Neural progenitor cell (in vitro differentiated cells): ENCODE measurements around the gene NLRP11. TPM values are rescaled to one million over a fixed set of nuclear protein-coding genes. Genes with fewer than 3 reads are reported as not detected.

Source experiments
- DNase-seq: peaks from one replicate; pipeline ENCODE4 v3.0.0-alpha.2; 2016; ENCODE audit warnings: low spot score
- H2AFZ ChIP-seq: fragments of 200-600 bp; sonication (generic); replicated peaks from 2 replicates; pipeline ENCODE4 v1.6.1; 2016; ENCODE audit warnings: antibody characterized with exemption
- H3F3A ChIP-seq: fragments of 200-600 bp; sonication (generic); 2 replicates; pipeline ENCODE4 v1.6.1; 2016; ENCODE audit warnings: antibody characterized with exemption, low read depth
- H3K27ac ChIP-seq: fragments of 200-600 bp; sonication (generic); 2 replicates; pipeline ENCODE4 v1.5.1; 2016; ENCODE audit warnings: mild to moderate bottlenecking
- H3K27me3 ChIP-seq: fragments of 200-600 bp; sonication (generic); 2 replicates; pipeline ENCODE4 v1.6.1; 2016; ENCODE audit warnings: mild to moderate bottlenecking, moderate library complexity
- H3K36me3 ChIP-seq: fragments of 200-600 bp; sonication (generic); 2 replicates; pipeline ENCODE4 v1.5.1; 2016
- H3K4me1 ChIP-seq: fragments of 200-600 bp; sonication (generic); 2 replicates; pipeline ENCODE4 v1.6.1; 2016; ENCODE audit warnings: mixed run types
- H3K4me2 ChIP-seq: fragments of 200-600 bp; sonication (generic); 2 replicates; pipeline ENCODE4 v1.6.1; 2016
- H3K4me3 ChIP-seq: fragments of 200-600 bp; sonication (generic); 2 replicates; pipeline ENCODE4 v1.5.1; 2016
- H3K79me2 ChIP-seq: fragments of 200-600 bp; sonication (generic); 2 replicates; pipeline ENCODE4 v1.6.1; 2016; ENCODE audit warnings: low read depth
- H3K9ac ChIP-seq: fragments of 200-600 bp; sonication (generic); 2 replicates; pipeline ENCODE4 v1.6.1; 2016
- H3K9me3 ChIP-seq: fragments of 200-600 bp; sonication (generic); 2 replicates; pipeline ENCODE4 v1.5.1; 2016; ENCODE audit warnings: low read depth
- H4K20me1 ChIP-seq: fragments of 200-600 bp; sonication (generic); 2 replicates; pipeline ENCODE4 v1.6.1; 2016; ENCODE audit warnings: low read depth
- H3K27ac Mint-ChIP-seq: 3 replicates; pipeline ENCODE4 v1.8.0; 2021; ENCODE audit warnings: mixed read lengths
- H3K27me3 Mint-ChIP-seq: 2 replicates; pipeline ENCODE4 v1.8.0; 2022; ENCODE audit warnings: low read depth, mild to moderate bottlenecking, inconsistent platforms, moderate library complexity, mixed read lengths; ENCODE audit not compliant: insufficient read depth
- H3K36me3 Mint-ChIP-seq: 3 replicates; pipeline ENCODE4 v1.8.0; 2021; ENCODE audit warnings: mixed read lengths
- H3K4me1 Mint-ChIP-seq: 3 replicates; pipeline ENCODE4 v1.8.0; 2021; ENCODE audit warnings: mixed read lengths
- H3K4me3 Mint-ChIP-seq: 3 replicates; pipeline ENCODE4 v1.8.0; 2021; ENCODE audit warnings: mild to moderate bottlenecking, moderate library complexity, mixed read lengths
- H3K9me3 Mint-ChIP-seq: 3 replicates; pipeline ENCODE4 v1.8.0; 2020; ENCODE audit warnings: mixed read lengths
- CTCF ChIP-seq: fragments of 200-600 bp; sonication (generic); IDR thresholded peaks from 2 replicates; pipeline ENCODE4 v1.5.1; 2017; ENCODE audit warnings: antibody characterized with exemption, mild to moderate bottlenecking
- EZH2 ChIP-seq: fragments of 200-600 bp; sonication (generic); IDR thresholded peaks from 2 replicates; pipeline ENCODE4 v1.6.1; 2017; ENCODE audit warnings: antibody characterized with exemption, mild to moderate bottlenecking, moderate library complexity
- EZH2phosphoT487 ChIP-seq: fragments of 200-600 bp; sonication (generic); IDR thresholded peaks from 2 replicates; pipeline ENCODE4 v1.6.1; 2017; ENCODE audit warnings: antibody characterized with exemption
- total RNA-seq: library from RNA; depleted of rRNA; stranded (reverse); fragments of >200 nt; gene quantifications from 2 replicates; pipeline ENCODE4 v1.2.3, GENCODE V29; 2015; ENCODE audit warnings: low replicate concordance

The NLRP11 gene
- total RNA-seq, 1 donor from 2014 or later = not detected

- Histone ChIP-seq H3K9ac (no peak overlapping the region), H3K79me2 (no peaks in the 10 kb centered on the region), H3K27me3 (no peaks in the 10 kb centered on the region), H3K4me1 (no peaks in the 10 kb centered on the region), H3K36me3 (no peaks in the 10 kb centered on the region), H4K20me1 (no peaks in the 10 kb centered on the region), H3K27ac (no peak overlapping the region), H3K4me2 (no peak overlapping the region), H3K9me3 (peaks cover 33% of the 10 kb centered on the region), H3F3A (no peaks in the 10 kb centered on the region), H2AFZ (no peak overlapping the region), H3K4me3 (no peak overlapping the region)
- DNase-seq = no peak
- peaks cover 45% of the 10 kb centered on the region for H3K9me3 Mint-ChIP-seq
- no peaks in the 10 kb centered on the region for H3K4me1 Mint-ChIP-seq
- H3K27me3 Mint-ChIP-seq = peaks cover 5% of the 10 kb centered on the region
- H3K4me3 Mint-ChIP-seq = no peak overlapping the region
- no peak overlapping the region for H3K27ac Mint-ChIP-seq
- H3K36me3 Mint-ChIP-seq = no peaks in the 10 kb centered on the region
- TF ChIP-seq CTCF (no peak), EZH2 (no peak), EZH2phosphoT487 (no peak)
These were observed 35.3 kb upstream of the NLRP11 start for GRCh38 chr19:55867101-55867500.

GRCh38 chr19:55866521-55866920 lies 34.7 kb upstream of the NLRP11 start:
- Histone ChIP-seq H2AFZ (no peak overlapping the region), H3K4me1 (no peaks in the 10 kb centered on the region), H3K27ac (no peak overlapping the region), H3K27me3 (no peaks in the 10 kb centered on the region), H3K79me2 (no peaks in the 10 kb centered on the region), H3F3A (no peaks in the 10 kb centered on the region), H3K4me3 (no peak overlapping the region), H3K36me3 (no peaks in the 10 kb centered on the region), H3K9ac (no peak overlapping the region), H4K20me1 (no peaks in the 10 kb centered on the region), H3K4me2 (no peak overlapping the region), H3K9me3 (peaks cover 31% of the 10 kb centered on the region)
- Mint-ChIP-seq H3K4me3 (no peak overlapping the region), H3K9me3 (peaks cover 47% of the 10 kb centered on the region), H3K27me3 (peaks cover 5% of the 10 kb centered on the region), H3K4me1 (no peaks in the 10 kb centered on the region), H3K27ac (no peak overlapping the region), H3K36me3 (no peaks in the 10 kb centered on the region)
- no peak for TF ChIP-seq EZH2
- TF ChIP-seq CTCF = no peak
- TF ChIP-seq EZH2phosphoT487 = no peak
- no peak for DNase-seq

GRCh38 chr19:55858969-55859368 lies 27.2 kb upstream of the NLRP11 start:
- H3K4me1 Mint-ChIP-seq = no peaks in the 10 kb centered on the region
- Histone ChIP-seq H3K9ac (no peak overlapping the region), H3K4me2 (no peak overlapping the region), H3K4me3 (no peak overlapping the region), H3K4me1 (no peaks in the 10 kb centered on the region), H3K36me3 (no peaks in the 10 kb centered on the region), H3K79me2 (no peaks in the 10 kb centered on the region), H3K9me3 (no peaks in the 10 kb centered on the region), H3K27ac (no peak overlapping the region), H2AFZ (no peak overlapping the region), H3F3A (no peaks in the 10 kb centered on the region), H4K20me1 (no peaks in the 10 kb centered on the region), H3K27me3 (no peaks in the 10 kb centered on the region)
- peaks cover 45% of the 10 kb centered on the region for H3K9me3 Mint-ChIP-seq
- H3K27me3 Mint-ChIP-seq = peaks cover 5% of the 10 kb centered on the region
- no peak overlapping the region for H3K27ac Mint-ChIP-seq
- H3K4me3 Mint-ChIP-seq = no peak overlapping the region
- TF ChIP-seq EZH2phosphoT487 (no peak), EZH2 (no peak), CTCF (no peak)
- no peak for DNase-seq
- no peaks in the 10 kb centered on the region for H3K36me3 Mint-ChIP-seq
